ENCODE results near the gene CXADR. TPM values are rescaled to one million over a fixed set of nuclear protein-coding genes. Genes with fewer than 3 reads are reported as not detected.

CXADR gene
- total RNA-seq, 1 experiment from 2014 or later, result 119 TPM

GRCh38 chr21:17492415-17493168 lies 20.3 kb upstream of the CXADR start (continued):
- TF ChIP-seq ERG (CRISPR knock-in tag; IDR thresholded peaks at IDR 0.05), result no peak

GRCh38 chr21:17494051-17494450 lies 18.8 kb upstream of the CXADR start:
- H3K27ac Mint-ChIP-seq, result no peak overlapping the region

More at GRCh38 chr21:17494051-17494450, 18.8 kb upstream of the CXADR start:
- no peak for DNase-seq (ENCODE audit: low spot score)
- no peaks in the 10 kb centered on the region for H3K27me3 Mint-ChIP-seq (ENCODE audit: low read depth)
- H3K4me1 Mint-ChIP-seq, result no peaks in the 10 kb centered on the region
- ATAC-seq, result no peak
- no peak overlapping the region for H3K4me3 Mint-ChIP-seq
- TF ChIP-seq ZNF425 (CRISPR knock-in tag; conservative IDR thresholded peaks at IDR 0.05) (no peak), ARID4B (CRISPR knock-in tag; IDR thresholded peaks at IDR 0.05; ENCODE audit: borderline replicate concordance) (no peak), EMX1 (CRISPR knock-in tag; IDR thresholded peaks at IDR 0.05) (no peak), E2F5 (CRISPR knock-in tag; IDR thresholded peaks at IDR 0.05) (no peak), SMAD3 (CRISPR knock-in tag; IDR thresholded peaks at IDR 0.05; ENCODE audit: borderline replicate concordance) (no peak), SOX15 (CRISPR knock-in tag; IDR thresholded peaks at IDR 0.05) (no peak), ZBTB21 (CRISPR knock-in tag; IDR thresholded peaks at IDR 0.05; ENCODE audit: borderline replicate concordance) (no peak), ESRRA (CRISPR knock-in tag; IDR thresholded peaks at IDR 0.05; ENCODE audit: borderline replicate concordance) (no peak), ZBTB43 (CRISPR knock-in tag; IDR thresholded peaks at IDR 0.05) (no peak), NFE2L1 (CRISPR knock-in tag; IDR thresholded peaks at IDR 0.05) (no peak), ZNF121 (CRISPR knock-in tag; IDR thresholded peaks at IDR 0.05) (no peak), ERG (CRISPR knock-in tag; IDR thresholded peaks at IDR 0.05) (no peak), FOXP4 (CRISPR knock-in tag; IDR thresholded peaks at IDR 0.05) (no peak), IRF1 (CRISPR knock-in tag; IDR thresholded peaks at IDR 0.05) (no peak)
- H3K36me3 Mint-ChIP-seq, result no peaks in the 10 kb centered on the region
- H3K9me3 Mint-ChIP-seq, result peaks cover 3% of the 10 kb centered on the region; the same call in 1 of the 2 replicates
- POLR2A ChIA-PET, result no interaction called here
- CTCF ChIA-PET, result no interaction called here

Data from WTC11 (cell line).